OCI-LY7 (cell line): ENCODE measurements around the gene HS2ST1. TPM values are rescaled to one million over a fixed set of nuclear protein-coding genes. Genes with fewer than 3 reads are reported as not detected.
A peak's percentile ranks its signal among the peaks of the same experiment; 100 is the strongest.
"Not testable (repeated sequence)": the region's sequence is repeated elsewhere in the genome, so short reads cannot be mapped to it uniquely, and the experiment has no call there.

Source experiments
- BruUV-seq: library from RNA; stranded (reverse); fragments of 400-500 nt; replicated peaks from 2 replicates; lab custom pipeline; 2021; lab: Mats Ljungman, UMichigan
- CTCF ChIA-PET: fragments of 300-600 bp; sonication (Branson Sonifier 250); formaldehyde crosslinking; loops from one replicate; lab custom pipeline; 2022; ENCODE audit warnings: antibody characterized with exemption; ENCODE audit not compliant: unreplicated experiment; lab: Charles Lee
- POLR2A ChIA-PET: fragments of 300-600 bp; sonication (Branson Sonifier 250); formaldehyde crosslinking; loops from one replicate; lab custom pipeline; 2022; ENCODE audit warnings: antibody characterized with exemption; lab: Charles Lee
- DNase-seq: peaks from one replicate; pipeline ENCODE4 v3.0.0-alpha.2; 2015; ENCODE audit warnings: low spot score
- H2AFZ ChIP-seq: fragments of 200-600 bp; sonication (generic), shearing (Covaris generic); 2 replicates; pipeline ENCODE4 v1.6.1; 2014; ENCODE audit warnings: mild to moderate bottlenecking, antibody characterized with exemption, low read length, moderate library complexity
- H3K27ac ChIP-seq: fragments of 200-600 bp; sonication (generic); 2 replicates; pipeline ENCODE4 v1.5.1; 2014; ENCODE audit warnings: mixed run types, low read depth, mild to moderate bottlenecking, moderate library complexity, low read length, inconsistent platforms; ENCODE audit not compliant: poor library complexity, severe bottlenecking
- H3K36me3 ChIP-seq: fragments of 200-600 bp; sonication (generic); 2 replicates; pipeline ENCODE4 v1.6.1; 2014; ENCODE audit warnings: mild to moderate bottlenecking, antibody characterized with exemption, low read length, moderate library complexity, mixed read lengths; ENCODE audit not compliant: insufficient read depth
- H3K4me1 ChIP-seq: fragments of 200-600 bp; sonication (generic); 2 replicates; pipeline ENCODE4 v1.5.1; 2014; ENCODE audit warnings: mild to moderate bottlenecking, low read length; ENCODE audit not compliant: insufficient read depth, poor library complexity, severe bottlenecking
- H3K4me2 ChIP-seq: fragments of 200-600 bp; sonication (generic); 2 replicates; pipeline ENCODE4 v1.6.1; 2014; ENCODE audit warnings: mild to moderate bottlenecking, low read length
- H3K4me3 ChIP-seq: fragments of 200-600 bp; sonication (generic); 2 replicates; pipeline ENCODE4 v1.5.1; 2014; ENCODE audit warnings: mild to moderate bottlenecking, low read depth, low read length; ENCODE audit not compliant: poor library complexity, severe bottlenecking
- H3K79me2 ChIP-seq: fragments of 200-600 bp; sonication (generic); 2 replicates; pipeline ENCODE4 v1.6.1; 2016; ENCODE audit warnings: low read depth, mild to moderate bottlenecking, low read length, moderate library complexity, mixed read lengths; ENCODE audit not compliant: insufficient read depth
- H3K9me2 ChIP-seq: fragments of 200-600 bp; sonication (generic); 2 replicates; pipeline ENCODE4 v1.6.1; 2016; ENCODE audit warnings: mild to moderate bottlenecking, low read length, mixed read lengths; ENCODE audit not compliant: insufficient read depth
- H3K9me3 ChIP-seq: fragments of 200-600 bp; sonication (generic); 2 replicates; pipeline ENCODE4 v1.6.1; 2014; ENCODE audit warnings: mild to moderate bottlenecking, mixed run types, low read length, mixed read lengths
- H4K20me1 ChIP-seq: fragments of 200-600 bp; sonication (generic); 2 replicates; pipeline ENCODE4 v1.6.1; 2014; ENCODE audit warnings: mild to moderate bottlenecking, antibody characterized with exemption, low read length, moderate library complexity, mixed read lengths; ENCODE audit not compliant: insufficient read depth
- EZH2phosphoT487 ChIP-seq: fragments of 200-600 bp; sonication (generic); IDR thresholded peaks from 2 replicates; pipeline ENCODE4 v1.6.1; 2018; ENCODE audit warnings: low read depth, borderline replicate concordance, mild to moderate bottlenecking, mixed run types, antibody characterized with exemption, low read length, moderate library complexity, mixed read lengths
- intact Hi-C: fragments of 100-400 bp; cut with micrococcal nuclease; formaldehyde crosslinking; loops from one replicate; pipeline ENCODE4 v1.10.0; 2022; ENCODE audit not compliant: unreplicated experiment
- total RNA-seq, 2 experiments: library from RNA; depleted of rRNA in 1 of 2; stranded (reverse); fragments of >200 nt in 1 of 2; shearing (Covaris generic) in 1 of 2; gene quantifications; 2 replicates each; pipeline ENCODE4 v1.2.3, GENCODE V29; 2014 to 2022
- TF ChIP-seq, protein P1 (sequence below): fragments of 200-600 bp; sonication (generic); conservative IDR thresholded peaks from 2 replicates; pipeline ENCODE4 v1.5.1; 2014; ENCODE audit warnings: mild to moderate bottlenecking, antibody characterized with exemption, low read length, moderate library complexity, mixed read lengths

The HS2ST1 gene
- total RNA-seq, 2 experiments from 2014 or later: 20.9 to 63.7 TPM

DNA sequence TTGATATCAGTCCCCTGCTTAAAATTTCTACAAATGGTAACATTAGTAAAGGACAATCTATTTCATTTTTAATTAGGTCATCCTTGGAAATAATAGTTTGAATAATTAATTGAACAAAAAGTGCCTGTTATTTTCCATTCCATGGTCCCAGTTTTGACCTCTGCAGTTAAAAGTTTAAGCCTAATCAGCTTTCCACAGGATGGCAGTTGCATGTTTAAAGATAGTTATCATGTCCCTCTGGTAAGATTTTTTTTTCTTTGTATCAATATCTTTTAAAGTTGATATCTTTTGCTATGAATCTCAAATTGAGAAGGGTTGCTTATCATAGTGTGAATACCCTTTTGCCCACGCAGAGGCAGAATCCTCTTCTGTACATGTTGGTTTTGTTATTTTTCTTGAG lies 90.4 kb downstream of the HS2ST1 start:
- CTCF ChIA-PET: no interaction called here

DNA sequence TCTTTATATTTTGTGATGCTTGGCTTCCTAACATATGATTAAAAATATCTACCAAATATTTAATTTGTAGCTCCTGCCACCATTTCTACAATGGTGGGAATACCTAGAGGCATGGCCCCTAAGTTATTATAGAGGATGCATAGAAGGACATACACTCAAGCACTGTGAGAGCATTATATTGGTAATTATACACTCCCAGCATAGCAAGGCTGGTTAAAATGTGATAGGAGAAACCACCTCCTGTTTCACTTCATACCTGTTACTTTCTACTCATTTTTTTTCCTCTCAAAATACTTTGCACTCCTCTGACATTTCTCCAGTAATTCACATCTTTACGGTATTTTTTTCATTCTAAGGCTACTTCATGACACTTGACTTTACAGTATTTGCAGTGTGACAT lies 92.9 kb downstream of the HS2ST1 start:
- Histone ChIP-seq H3K36me3 (peaks cover 69% of the 10 kb centered on the region), H2AFZ (no peak overlapping the region), H3K4me1 (no peaks in the 10 kb centered on the region), H3K9me2 (no peaks in the 10 kb centered on the region), H3K4me3 (no peak overlapping the region), H3K79me2 (peaks cover 93% of the 10 kb centered on the region), H4K20me1 (no peaks in the 10 kb centered on the region), H3K27ac (no peak overlapping the region), H3K9me3 (peaks cover 41% of the 10 kb centered on the region), H3K4me2 (no peak overlapping the region)
- intact Hi-C loops: no loop called here
- DNase-seq: no peak
- no TSS peak for BruUV-seq
- TF ChIP-seq, protein P1, sequence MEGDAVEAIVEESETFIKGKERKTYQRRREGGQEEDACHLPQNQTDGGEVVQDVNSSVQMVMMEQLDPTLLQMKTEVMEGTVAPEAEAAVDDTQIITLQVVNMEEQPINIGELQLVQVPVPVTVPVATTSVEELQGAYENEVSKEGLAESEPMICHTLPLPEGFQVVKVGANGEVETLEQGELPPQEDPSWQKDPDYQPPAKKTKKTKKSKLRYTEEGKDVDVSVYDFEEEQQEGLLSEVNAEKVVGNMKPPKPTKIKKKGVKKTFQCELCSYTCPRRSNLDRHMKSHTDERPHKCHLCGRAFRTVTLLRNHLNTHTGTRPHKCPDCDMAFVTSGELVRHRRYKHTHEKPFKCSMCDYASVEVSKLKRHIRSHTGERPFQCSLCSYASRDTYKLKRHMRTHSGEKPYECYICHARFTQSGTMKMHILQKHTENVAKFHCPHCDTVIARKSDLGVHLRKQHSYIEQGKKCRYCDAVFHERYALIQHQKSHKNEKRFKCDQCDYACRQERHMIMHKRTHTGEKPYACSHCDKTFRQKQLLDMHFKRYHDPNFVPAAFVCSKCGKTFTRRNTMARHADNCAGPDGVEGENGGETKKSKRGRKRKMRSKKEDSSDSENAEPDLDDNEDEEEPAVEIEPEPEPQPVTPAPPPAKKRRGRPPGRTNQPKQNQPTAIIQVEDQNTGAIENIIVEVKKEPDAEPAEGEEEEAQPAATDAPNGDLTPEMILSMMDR: no peak
- no peak for TF ChIP-seq EZH2phosphoT487
- ChIA-PET POLR2A (interaction anchor here (0.9 to 1.6 kb wide), 2 partner anchors 11 to 30 kb away, joined by 3 to 6 read pairs; no protein-coding TSS in a partner anchor), CTCF (no interaction called here)

More for the DNA sequence above, 90.4 kb downstream of the HS2ST1 start:
- no peak overlapping the region for H3K4me3 ChIP-seq
- peaks cover 25% of the 10 kb centered on the region; the same call in 1 of the 2 replicates for H3K9me3 ChIP-seq
- TF ChIP-seq, protein P1: no peak
- TF ChIP-seq EZH2phosphoT487: no peak
- BruUV-seq: no TSS peak
- no peak overlapping the region for H3K4me2 ChIP-seq
- no peak overlapping the region for H2AFZ ChIP-seq
- H3K36me3 ChIP-seq: peaks cover 65% of the 10 kb centered on the region
- DNase-seq: no peak
- peaks cover 95% of the 10 kb centered on the region for H3K79me2 ChIP-seq
- no peak overlapping the region for H3K27ac ChIP-seq
- H3K9me2 ChIP-seq: no peaks in the 10 kb centered on the region
- intact Hi-C loops: no loop called here
- no peaks in the 10 kb centered on the region for H4K20me1 ChIP-seq
- POLR2A ChIA-PET: interaction anchor here (1.2 kb wide), 1 partner anchor 17 kb away, joined by 3 read pairs; no protein-coding TSS in a partner anchor
- no peaks in the 10 kb centered on the region for H3K4me1 ChIP-seq

DNA sequence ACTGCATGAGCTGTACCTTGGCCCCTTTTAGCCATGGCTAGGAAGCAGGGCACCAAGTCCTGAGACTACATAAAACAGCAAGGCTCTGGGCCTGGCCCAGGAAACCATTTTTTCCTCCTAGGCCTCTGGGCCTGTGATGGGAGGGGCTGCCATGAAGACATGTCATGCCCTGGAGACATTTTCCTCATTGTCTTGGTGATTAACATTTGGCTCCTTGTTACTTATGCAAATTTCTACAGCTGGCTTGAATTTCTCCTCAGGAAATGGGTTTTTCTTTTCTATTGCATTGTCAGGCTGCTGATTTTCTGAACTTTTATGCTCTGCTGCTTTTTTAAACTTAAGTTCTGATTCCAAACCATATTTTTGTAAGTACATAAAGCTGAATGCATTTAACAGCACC lies 99.0 kb downstream of the HS2ST1 start:
- H3K9me2 ChIP-seq, H4K20me1 ChIP-seq, BruUV-seq, CTCF ChIA-PET, intact Hi-C loops, H2AFZ ChIP-seq, H3K4me3 ChIP-seq, H3K27ac ChIP-seq, H3K4me2 ChIP-seq, H3K4me1 ChIP-seq: not testable (repeated sequence)
- POLR2A ChIA-PET: interaction anchor here (0.6 to 1.2 kb wide), 2 partner anchors 9 to 16 kb away, joined by 3 read pairs; no protein-coding TSS in a partner anchor
- Histone ChIP-seq H3K9me3 (peaks cover 45% of the 10 kb centered on the region), H3K36me3 (peaks cover 73% of the 10 kb centered on the region), H3K79me2 (peaks cover 67% of the 10 kb centered on the region)
- DNase-seq: peak; percentile 16
